ENCODE results near the gene CFAP46.

The CFAP46 gene

GRCh38 chr10:132878730-132879407, 63.5 kb downstream of the CFAP46 start:
- Histone ChIP-seq H3K4me3 (no peak overlapping the region), H3K27me3 (peaks cover 0 to 62% of the 10 kb centered on the region in 2 donors), H3K4me1 (peaks cover 0 to 6% (median 0%) of the 10 kb centered on the region in 4 donors), H3K27ac (no peak overlapping the region), H3K9me3 (peaks cover 0 to 6% (median 0%) of the 10 kb centered on the region in 3 donors), H3K36me3 (no peaks in the 10 kb centered on the region)
- DNase-seq: peak in 1 of 2 donors; percentile 49
- intact Hi-C loops (cut with DNase I; ENCODE audit: low total_unique reads): no loop called here
- TF ChIP-seq CTCF (IDR thresholded peaks at IDR 0.05): no peak

GRCh38 chr10:132878091-132878729, 64.2 kb downstream of the CFAP46 start:
- H3K27ac ChIP-seq: no peak overlapping the region
- intact Hi-C loops (cut with DNase I; ENCODE audit: low total_unique reads): no loop called here
- TF ChIP-seq CTCF (IDR thresholded peaks at IDR 0.05): no peak
- H3K9me3 ChIP-seq: peaks cover 0 to 6% (median 0%) of the 10 kb centered on the region in 3 donors
- no peaks in the 10 kb centered on the region for H3K36me3 ChIP-seq
- H3K4me3 ChIP-seq: no peak overlapping the region
- DNase-seq: peak in 1 of 2 donors; percentile 42
- peaks cover 0 to 63% of the 10 kb centered on the region in 2 donors for H3K27me3 ChIP-seq
- H3K4me1 ChIP-seq: peaks cover 0 to 6% (median 0%) of the 10 kb centered on the region in 4 donors

- TF ChIP-seq CTCF (IDR thresholded peaks at IDR 0.05): no peak
- Histone ChIP-seq H3K9me3 (peaks cover 0 to 6% (median 0%) of the 10 kb centered on the region in 3 donors), H3K4me3 (no peak overlapping the region), H3K36me3 (no peaks in the 10 kb centered on the region), H3K27me3 (peaks cover 0 to 68% of the 10 kb centered on the region in 2 donors), H3K27ac (no peak overlapping the region), H3K4me1 (peaks cover 0 to 6% (median 0%) of the 10 kb centered on the region in 4 donors)
- intact Hi-C loops (cut with DNase I; ENCODE audit: low total_unique reads): no loop called here
- peak in 1 of 2 donors; percentile 31 for DNase-seq
These were observed 64.9 kb downstream of the CFAP46 start for GRCh38 chr10:132877473-132877872.

GRCh38 chr10:132876993-132877431, 65.4 kb downstream of the CFAP46 start:
- intact Hi-C loops (cut with DNase I; ENCODE audit: low total_unique reads): no loop called here
- no peak overlapping the region for H3K4me3 ChIP-seq
- H3K4me1 ChIP-seq: peaks cover 0 to 6% (median 0%) of the 10 kb centered on the region in 4 donors
- no peaks in the 10 kb centered on the region for H3K36me3 ChIP-seq
- H3K27me3 ChIP-seq: peaks cover 0 to 69% of the 10 kb centered on the region in 2 donors
- peak in 1 of 2 donors; percentile 57 for DNase-seq
- H3K27ac ChIP-seq: no peak overlapping the region
- no peak for TF ChIP-seq CTCF (IDR thresholded peaks at IDR 0.05)
- H3K9me3 ChIP-seq: peaks cover 0 to 6% (median 0%) of the 10 kb centered on the region in 3 donors

- no peak overlapping the region for H3K27ac ChIP-seq
- DNase-seq: peak in 1 of 2 donors; percentile 40
- no peak overlapping the region for H3K4me3 ChIP-seq
- no peak for TF ChIP-seq CTCF (IDR thresholded peaks at IDR 0.05)
- peaks cover 0 to 6% (median 2%) of the 10 kb centered on the region in 3 donors for H3K9me3 ChIP-seq
- H3K4me1 ChIP-seq: peaks cover 0 to 6% (median 0%) of the 10 kb centered on the region in 4 donors
- H3K27me3 ChIP-seq: peaks cover 0 to 64% of the 10 kb centered on the region in 2 donors
- intact Hi-C loops (cut with DNase I; ENCODE audit: low total_unique reads): no loop called here
- H3K36me3 ChIP-seq: no peaks in the 10 kb centered on the region
These were observed 66.1 kb downstream of the CFAP46 start for GRCh38 chr10:132876131-132876860.

All from tibial artery (tissue), 4 donors.